K562 (cell line): ENCODE measurements around the gene TOMM22. TPM values are rescaled to one million over a fixed set of nuclear protein-coding genes. Genes with fewer than 3 reads are reported as not detected.

ENCODE experiments used
- ATAC-seq: fragments of 200-7000 bp; cut with Tn5 transposase; 3 replicates; pipeline ENCODE4 v1.9.1; 2020; ENCODE audit warnings: moderate library complexity
- BruUV-seq: library from RNA; stranded (reverse); fragments of 400-500 nt; replicated peaks from 2 replicates; lab custom pipeline; 2021; lab: Mats Ljungman, UMichigan
- CTCF ChIA-PET: fragments of 300-600 bp; formaldehyde crosslinking; extraction: SDS; loops from one replicate; lab custom pipeline; 2021; ENCODE audit warnings: low intra/inter-chr PET ratio; lab: Yijun Ruan, JAX
- POLR2A ChIA-PET: fragments of 300-600, 350-650 bp; sonication (Branson Sonifier 250); formaldehyde crosslinking; extraction: SDS; loops from one replicate; lab custom pipeline; 2021; ENCODE audit warnings: antibody characterized with exemption, inconsistent platforms; lab: Yijun Ruan, JAX
- DNase-seq, 4 experiments: peaks; one replicate each; pipeline versions ENCODE4 v3.0.0 to v3.0.0-alpha.2; 2011 to 2018; ENCODE audit warnings: low spot score in 3 of 4, mixed read lengths in 3 of 4; ENCODE audit errors: extremely low read depth in 1 of 4
- FAIRE-seq: peaks from 2 replicates; lab custom pipeline; 2011; peaks lifted over from hg19 to GRCh38; lab: Jason Lieb, UNC
- H2AFZ ChIP-seq: 2 replicates; pipeline ENCODE4 v1.6.0; 2011; ENCODE audit warnings: low read depth, low read length, control low read depth, inconsistent platforms
- H3K27ac ChIP-seq: fragments of 200-600 bp; 3 replicates; pipeline ENCODE4 v1.8.0; 2011; ENCODE audit warnings: low read depth, mild to moderate bottlenecking, control low read depth, inconsistent platforms, low read length, moderate library complexity, mixed read lengths; ENCODE audit errors: extremely low read depth
- H3K27me3 ChIP-seq, 2 experiments: fragments of 300-600 bp in 1 of 2; 2 replicates in 1 of 2; 3 replicates in 1 of 2; pipeline versions ENCODE4 v1.6.0 to v1.8.0; 2011; ENCODE audit warnings: inconsistent platforms in 2 of 2, low read length in 2 of 2, mild to moderate bottlenecking in 1 of 2, mixed read lengths in 1 of 2, moderate library complexity in 1 of 2; ENCODE audit not compliant: control insufficient read depth in 2 of 2, insufficient read depth in 2 of 2
- H3K36me3 ChIP-seq: fragments of 300-600 bp; 3 replicates; pipeline ENCODE4 v1.8.0; 2011; ENCODE audit warnings: mild to moderate bottlenecking, low read length, inconsistent platforms; ENCODE audit not compliant: control insufficient read depth, insufficient read depth
- H3K4me1 ChIP-seq, 2 experiments: fragments of 200-600 bp in 1 of 2; replicated peaks in 1 of 2; 2 replicates in 1 of 2; 3 replicates in 1 of 2; pipeline versions ENCODE4 v1.5.1 to v1.8.0; 2011; ENCODE audit warnings: inconsistent platforms in 2 of 2, low read length in 2 of 2, mild to moderate bottlenecking in 1 of 2, mixed read lengths in 1 of 2, moderate library complexity in 1 of 2; ENCODE audit not compliant: control insufficient read depth in 2 of 2, insufficient read depth in 2 of 2
- H3K4me2 ChIP-seq: 2 replicates; pipeline ENCODE4 v1.6.1; 2011; ENCODE audit warnings: low read length, control low read depth, inconsistent platforms, mixed read lengths; ENCODE audit not compliant: insufficient read depth
- H3K4me3 ChIP-seq: fragments of 200-600 bp; sonication (generic), shearing (Covaris generic); 2 replicates; pipeline ENCODE4 v1.5.1; 2016; ENCODE audit warnings: control low read depth, inconsistent platforms
- H3K79me2 ChIP-seq: fragments of 200-600 bp; 3 replicates; pipeline ENCODE4 v1.8.0; 2011; ENCODE audit warnings: low read length, inconsistent platforms; ENCODE audit not compliant: control insufficient read depth, insufficient read depth
- H3K9ac ChIP-seq, 2 experiments: 2 replicates each; pipeline versions ENCODE4 v1.6.0 to v1.6.1; 2011; ENCODE audit warnings: low read depth in 2 of 2, low read length in 2 of 2, control low read depth in 1 of 2, inconsistent platforms in 1 of 2, mild to moderate bottlenecking in 1 of 2, mixed read lengths in 1 of 2; ENCODE audit not compliant: insufficient read depth in 1 of 2
- H3K9me1 ChIP-seq: one replicate; pipeline ENCODE4 v1.6.0; 2011; ENCODE audit warnings: inconsistent platforms, mild to moderate bottlenecking, low read length, moderate library complexity; ENCODE audit not compliant: control insufficient read depth, insufficient read depth
- H3K9me3 ChIP-seq: replicated peaks from 2 replicates; pipeline ENCODE4 v1.5.1; 2011; ENCODE audit warnings: low read depth, low read length, inconsistent platforms; ENCODE audit not compliant: control insufficient read depth, insufficient read depth
- H4K20me1 ChIP-seq: replicated peaks from 2 replicates; pipeline ENCODE4 v1.6.1; 2011; ENCODE audit warnings: low read length, inconsistent platforms, mixed read lengths; ENCODE audit not compliant: control insufficient read depth, insufficient read depth
- BHLHE40 ChIP-seq: IDR thresholded peaks from 2 replicates; pipeline ENCODE4 v1.6.1; 2011; ENCODE audit warnings: low read length, improper control_type of control experiment
- HDGF ChIP-seq: fragments of 450-650 bp; IDR thresholded peaks from 2 replicates; pipeline ENCODE4 v1.6.1; 2016
- HEY1 ChIP-seq: fragments of 250-450 bp; sonication (Bioruptor Pico); IDR thresholded peaks from 2 replicates; pipeline ENCODE4 v1.5.0; 2020; ENCODE audit warnings: mild to moderate bottlenecking, moderate library complexity, borderline replicate concordance
- PML ChIP-seq: IDR thresholded peaks from 2 replicates; pipeline ENCODE4 v1.6.1; 2012; ENCODE audit warnings: low read length, inconsistent platforms
- POLR2A ChIP-seq: fragments of 450-650 bp; conservative IDR thresholded peaks from 2 replicates; pipeline ENCODE4 v1.6.1; 2016
- POLR2G ChIP-seq: fragments of 200-400 bp; formaldehyde crosslinking; IDR thresholded peaks from 2 replicates; pipeline ENCODE4 v1.6.1; 2017; ENCODE audit warnings: low read depth, mild to moderate bottlenecking, antibody characterized with exemption, low read length, moderate library complexity
- SUPT5H ChIP-seq: fragments of 450-650 bp; IDR thresholded peaks from 2 replicates; pipeline ENCODE4 v1.6.1; 2016
- TCF7 ChIP-seq: sonication (generic); IDR thresholded peaks from 2 replicates; pipeline ENCODE4 v1.6.1; 2016; ENCODE audit warnings: antibody characterized with exemption, borderline replicate concordance
- WGBS: fragments of 100-300 bp; shearing (Covaris generic); methylation state at CpG from one replicate; pipeline ENCODE4 v1.1.6; 2016; ENCODE audit warnings: low coverage, mixed read lengths; ENCODE audit not compliant: insufficient coverage; ENCODE audit errors: missing lambda C conversion rate; 5-methylcytosine and 5-hydroxymethylcytosine counted together
- in situ Hi-C: fragments of 300-500 bp; cut with MboI; formaldehyde crosslinking; loops from 4 replicates; pipeline ENCODE4 v1.15.0; 2018; ENCODE audit warnings: inconsistent platforms, mixed read lengths
- intact Hi-C: fragments of 100-400 bp; cut with micrococcal nuclease; formaldehyde crosslinking; loops from 2 replicates; pipeline ENCODE4 v1.14.2; 2022
- polyA plus RNA-seq, 8 experiments: library from polyadenylated mRNA; depleted of rRNA in 4 of 8; stranded (reverse) in 5 of 8; unstranded in 3 of 8; fragments of >200 nt; fragmentation: Nextera tagmentation in 2 of 8; fragmentation: Illumina TruSeq in 1 of 8; extraction: Ambion mirVana in 2 of 8; extraction: Trizol in 1 of 8; gene quantifications; 2 replicates each; pipeline versions ENCODE4 v1.2.1 to v1.2.3, GENCODE V29; 2011 to 2014; ENCODE audit warnings: inconsistent platforms in 1 of 8, missing spikeins in 1 of 8
- total RNA-seq, 7 experiments: library from RNA; depleted of rRNA in 6 of 7; stranded (reverse); fragments of >200 nt in 6 of 7; fragmentation: Illumina TruSeq in 2 of 7; extraction: Trizol in 2 of 7; gene quantifications; 2 replicates each; pipeline versions ENCODE4 v1.2.1 to v1.2.3, GENCODE V29; 2011 to 2021; ENCODE audit warnings: low replicate concordance in 1 of 7

Gene TOMM22
- total and polyA plus RNA-seq, 9 of the 15 experiments (the other 6 are each of a cell fraction or from before 2014, with no cell fraction given), result 25.8 to 108 (median 73.8) TPM

- peaks cover 92% of the 10 kb centered on the region; the same call in 2 of the 3 replicates for H3K36me3 ChIP-seq
- 89% methylated on average over 9 of the region's 13 CpGs for WGBS
- no peak overlapping the region for H2AFZ ChIP-seq
- ATAC-seq, result no peak
- TF ChIP-seq POLR2G (peak; percentile 1), PML (no peak), HDGF (no peak), HEY1 (no peak), TCF7 (no peak), BHLHE40 (no peak), POLR2A (0 out of 2 replicates have a peak, but pooled peaks have one; percentile 19), SUPT5H (0 out of 2 replicates have a peak, but pooled peaks have one; percentile 25)
- no peak overlapping the region for H3K4me2 ChIP-seq
- ChIA-PET CTCF (no interaction called here), POLR2A (interaction anchor here (0.6 to 3.4 kb wide), 8 partner anchors 8 to 664 kb away, joined by 3 to 24 read pairs (median 4); partner anchors contain the start of gene GTPBP1)
- no peak overlapping the region for H3K27ac ChIP-seq
- DNase-seq, result no peak
- no peak overlapping the region; a peak in 1 of 4 replicates for H3K9ac ChIP-seq
- no peaks in the 10 kb centered on the region for H3K9me1 ChIP-seq
- H3K4me1 ChIP-seq, result peaks cover 0 to 9% of the 10 kb centered on the region in 2 experiments; a peak in 2 of 5 replicates
- no peaks in the 10 kb centered on the region for H3K27me3 ChIP-seq
- H4K20me1 ChIP-seq, result no peaks in the 10 kb centered on the region; the same call in 1 of the 2 replicates
- H3K9me3 ChIP-seq, result no peaks in the 10 kb centered on the region
- in situ Hi-C loops, result no loop called here
- no peak for FAIRE-seq
- intact Hi-C loops, result no loop called here
- no peak overlapping the region for H3K4me3 ChIP-seq
- H3K79me2 ChIP-seq, result no peaks in the 10 kb centered on the region
- no TSS peak for BruUV-seq
Observed at GRCh38 chr22:38732251-38732815, 50.6 kb downstream of the TOMM22 start.
